Activated CD4-positive, alpha-beta T cell treated with anti-CD3 and anti-CD28 coated beads for 36 hours (primary cell): ENCODE measurements around the gene ADSS1. TPM values are rescaled to one million over a fixed set of nuclear protein-coding genes. Genes with fewer than 3 reads are reported as not detected.

Experiments used
- ATAC-seq: fragments of 200-7000 bp; cut with Tn5 transposase; one replicate; pipeline ENCODE4 v1.10.0; 2021; ENCODE audit warnings: mild to moderate bottlenecking, moderate library complexity
- CTCF ChIA-PET: fragments of 350-600 bp; sonication (Branson Sonifier 250); formaldehyde crosslinking; loops from one replicate; lab custom pipeline; 2021; ENCODE audit warnings: antibody characterized with exemption; lab: Charles Lee
- POLR2A ChIA-PET: fragments of 350-600 bp; sonication (Branson Sonifier 250); formaldehyde crosslinking; loops from one replicate; lab custom pipeline; 2021; ENCODE audit warnings: antibody characterized with exemption, inconsistent platforms; lab: Charles Lee
- DNase-seq: peaks from one replicate; pipeline ENCODE4 v3.0.0-alpha.2; 2020
- H3K27ac Mint-ChIP-seq: one replicate; pipeline ENCODE4 v1.8.0; 2021; ENCODE audit warnings: mixed read lengths
- H3K27me3 Mint-ChIP-seq: one replicate; pipeline ENCODE4 v1.8.0; 2021; ENCODE audit warnings: mixed read lengths
- H3K36me3 Mint-ChIP-seq: one replicate; pipeline ENCODE4 v1.8.0; 2021; ENCODE audit warnings: low read depth, mixed read lengths
- H3K4me1 Mint-ChIP-seq: one replicate; pipeline ENCODE4 v1.8.0; 2021; ENCODE audit warnings: mixed read lengths
- H3K4me3 Mint-ChIP-seq: one replicate; pipeline ENCODE4 v1.8.0; 2021; ENCODE audit warnings: mild to moderate bottlenecking, moderate library complexity, mixed read lengths
- H3K9me3 Mint-ChIP-seq: one replicate; pipeline ENCODE4 v1.8.0; 2021; ENCODE audit warnings: low read depth, mixed read lengths
- intact Hi-C, 2 experiments: fragments of 100-400 bp; cut with DNase I in 1 of 2; cut with micrococcal nuclease in 1 of 2; formaldehyde crosslinking; loops; one replicate each; pipeline versions ENCODE4 v1.14.2 to v1.15.1; 2022 to 2024; cut with DNase I, micrococcal nuclease
- total RNA-seq, 2 experiments: library from RNA; stranded (reverse); gene quantifications; one replicate each; pipeline ENCODE4 v1.2.3, GENCODE V29; 2021

The ADSS1 gene
- total RNA-seq, 2 experiments from 2014 or later, result 2.2 to 3.2 TPM

DNA sequence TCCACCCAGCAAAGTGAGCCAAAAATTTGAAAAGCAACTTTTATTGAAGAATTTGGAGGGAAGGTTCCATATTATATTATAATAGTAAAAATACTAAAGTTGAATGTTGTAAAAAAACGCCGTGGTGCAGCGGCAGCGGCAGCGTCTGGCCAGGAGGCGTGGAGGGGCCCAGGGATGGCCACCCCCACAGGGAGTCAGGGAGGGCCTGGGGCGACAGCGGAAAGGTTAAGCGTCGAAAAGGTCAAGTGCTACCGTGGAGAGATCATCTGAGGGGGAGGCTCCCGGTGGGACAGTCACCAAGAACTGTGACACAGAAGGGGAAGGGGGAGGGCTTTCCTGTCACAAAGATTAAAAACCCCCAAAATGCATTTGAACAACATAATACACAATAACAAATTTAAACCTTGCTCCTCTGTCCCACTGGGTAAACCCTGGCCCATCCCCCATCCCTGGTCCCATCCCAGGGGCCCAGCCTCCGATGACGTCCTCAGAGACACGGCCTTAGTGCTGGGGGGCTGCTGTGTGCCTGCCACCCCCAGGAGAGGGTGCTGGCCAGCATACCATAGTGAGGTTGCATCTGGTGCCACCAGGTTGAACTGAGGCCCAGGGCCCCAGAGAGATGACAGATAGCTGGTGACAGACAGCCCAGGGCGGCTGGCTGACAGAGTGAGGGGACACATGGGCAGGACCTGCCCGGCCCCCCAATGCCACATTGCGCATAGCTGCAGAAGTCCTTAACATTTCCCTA, 45.5 kb downstream of the ADSS1 start:
- ATAC-seq (no peak), DNase-seq (no peak)
- intact Hi-C loops, result loop anchor here in 1 of 2 experiments (2.0 kb wide), 1 partner anchor 25 kb away; the partner anchor contains the start of gene AKT1
- Mint-ChIP-seq H3K27me3 (no peaks in the 10 kb centered on the region), H3K36me3 (peaks cover 32% of the 10 kb centered on the region), H3K4me3 (no peak overlapping the region), H3K9me3 (no peaks in the 10 kb centered on the region), H3K27ac (no peak overlapping the region), H3K4me1 (peaks cover 8% of the 10 kb centered on the region)
- ChIA-PET POLR2A (interaction anchor here (1.1 to 1.6 kb wide), 2 partner anchors 17 kb away, joined by 6 to 8 read pairs; partner anchors contain the start of gene SIVA1), CTCF (interaction anchor here (0.7 to 2.2 kb wide), 14 partner anchors 14 to 258 kb away, joined by 3 to 26 read pairs (median 4); partner anchors contain the start of genes SIVA1 and ZBTB42)

DNA sequence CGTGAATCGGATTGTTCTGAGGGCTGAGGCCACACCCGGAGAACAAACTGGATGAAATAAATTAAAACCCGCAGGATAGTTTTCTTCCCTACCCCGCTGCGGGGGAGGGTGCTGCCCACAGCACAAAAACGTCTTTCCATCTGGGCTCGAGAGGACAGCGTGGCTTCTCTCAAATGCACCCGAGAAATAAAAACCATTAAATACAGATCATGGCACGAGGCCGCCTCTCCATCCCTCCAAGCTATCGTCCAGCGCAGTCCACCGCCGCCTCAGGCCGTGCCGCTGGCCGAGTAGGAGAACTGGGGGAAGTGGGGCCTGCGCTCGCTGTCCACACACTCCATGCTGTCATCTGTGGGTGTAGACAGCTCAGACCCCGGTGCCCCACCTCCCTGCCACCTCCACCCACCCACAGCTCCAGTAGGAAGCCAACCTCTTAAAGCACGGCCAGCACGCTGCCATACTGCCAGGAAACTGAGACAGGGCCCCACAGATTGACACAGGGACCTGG, 46.1 kb downstream of the ADSS1 start:
- POLR2A ChIA-PET, result interaction anchor here (1.2 to 1.6 kb wide), 2 partner anchors 18 to 56 kb away, joined by 4 to 6 read pairs; partner anchors contain the start of gene SIVA1
- ATAC-seq, result no peak
- H3K4me1 Mint-ChIP-seq, result peaks cover 8% of the 10 kb centered on the region

DNA sequence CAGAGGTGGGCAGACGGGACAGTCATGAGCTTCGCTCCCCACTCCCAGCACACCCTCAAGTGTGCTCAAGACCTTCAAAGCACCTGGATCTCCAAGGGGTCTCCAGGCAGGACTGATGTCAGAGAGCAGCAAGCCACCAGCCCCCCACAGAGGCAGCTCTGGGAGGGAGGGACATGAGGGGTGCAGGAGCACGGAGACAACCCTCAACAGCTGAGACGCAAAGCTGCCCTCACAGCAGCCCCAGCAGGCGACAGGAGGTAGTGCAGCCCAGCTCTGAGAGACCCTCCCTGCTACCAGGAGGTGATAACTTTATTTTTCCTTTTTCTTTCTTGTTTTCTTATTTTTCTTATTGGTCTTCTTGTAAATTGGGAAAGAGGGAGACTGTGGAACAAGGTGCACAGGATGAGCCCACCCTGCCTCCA, 46.8 kb downstream of the ADSS1 start:
- Mint-ChIP-seq H3K4me1 (peaks cover 8% of the 10 kb centered on the region), H3K27ac (no peak overlapping the region), H3K27me3 (no peaks in the 10 kb centered on the region), H3K36me3 (peaks cover 32% of the 10 kb centered on the region), H3K9me3 (no peaks in the 10 kb centered on the region), H3K4me3 (no peak overlapping the region)
- intact Hi-C loops, result no loop called here
- POLR2A ChIA-PET, result interaction anchor here (1.2 to 1.6 kb wide), 2 partner anchors 18 to 55 kb away, joined by 4 to 6 read pairs; partner anchors contain the start of gene SIVA1
- ATAC-seq (no peak), DNase-seq (peak; percentile 57)
- CTCF ChIA-PET, result interaction anchor here (0.5 to 1.8 kb wide), 7 partner anchors 18 to 818 kb away, joined by 3 to 6 read pairs (median 4); partner anchors contain the start of genes SIVA1 and ZBTB42

More for the DNA sequence above, 46.1 kb downstream of the ADSS1 start:
- CTCF ChIA-PET, result interaction anchor here (0.5 to 1.8 kb wide), 7 partner anchors 18 to 817 kb away, joined by 3 to 6 read pairs (median 4); partner anchors contain the start of genes SIVA1 and ZBTB42
- Mint-ChIP-seq H3K36me3 (peaks cover 32% of the 10 kb centered on the region), H3K4me3 (no peak overlapping the region), H3K27me3 (no peaks in the 10 kb centered on the region), H3K27ac (no peak overlapping the region), H3K9me3 (no peaks in the 10 kb centered on the region)
- no peak for DNase-seq
- intact Hi-C loops, result no loop called here

DNA sequence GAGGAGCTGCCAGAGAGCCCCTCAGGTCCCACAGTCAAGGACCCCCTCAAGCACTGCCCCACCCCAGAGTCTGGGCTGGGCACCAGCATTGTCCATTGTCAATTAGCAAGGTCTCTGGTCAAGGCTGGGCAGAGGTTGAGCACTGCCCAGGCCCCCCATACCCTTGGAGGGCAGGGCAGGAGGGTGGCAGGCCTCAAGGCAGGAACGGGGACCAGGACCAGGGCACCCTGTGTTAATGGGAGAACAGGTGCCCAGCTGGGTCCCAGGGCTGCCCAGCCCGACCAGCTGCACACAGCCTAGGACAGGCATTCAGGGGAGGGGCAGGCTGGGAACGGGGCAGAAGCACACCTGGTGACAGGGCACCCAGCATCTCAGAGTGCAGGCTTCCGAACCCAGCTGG, 47.3 kb downstream of the ADSS1 start:
- ATAC-seq, result no peak
- POLR2A ChIA-PET, result interaction anchor here (1.2 to 1.6 kb wide), 2 partner anchors 19 to 55 kb away, joined by 4 to 6 read pairs; partner anchors contain the start of gene SIVA1

DNA sequence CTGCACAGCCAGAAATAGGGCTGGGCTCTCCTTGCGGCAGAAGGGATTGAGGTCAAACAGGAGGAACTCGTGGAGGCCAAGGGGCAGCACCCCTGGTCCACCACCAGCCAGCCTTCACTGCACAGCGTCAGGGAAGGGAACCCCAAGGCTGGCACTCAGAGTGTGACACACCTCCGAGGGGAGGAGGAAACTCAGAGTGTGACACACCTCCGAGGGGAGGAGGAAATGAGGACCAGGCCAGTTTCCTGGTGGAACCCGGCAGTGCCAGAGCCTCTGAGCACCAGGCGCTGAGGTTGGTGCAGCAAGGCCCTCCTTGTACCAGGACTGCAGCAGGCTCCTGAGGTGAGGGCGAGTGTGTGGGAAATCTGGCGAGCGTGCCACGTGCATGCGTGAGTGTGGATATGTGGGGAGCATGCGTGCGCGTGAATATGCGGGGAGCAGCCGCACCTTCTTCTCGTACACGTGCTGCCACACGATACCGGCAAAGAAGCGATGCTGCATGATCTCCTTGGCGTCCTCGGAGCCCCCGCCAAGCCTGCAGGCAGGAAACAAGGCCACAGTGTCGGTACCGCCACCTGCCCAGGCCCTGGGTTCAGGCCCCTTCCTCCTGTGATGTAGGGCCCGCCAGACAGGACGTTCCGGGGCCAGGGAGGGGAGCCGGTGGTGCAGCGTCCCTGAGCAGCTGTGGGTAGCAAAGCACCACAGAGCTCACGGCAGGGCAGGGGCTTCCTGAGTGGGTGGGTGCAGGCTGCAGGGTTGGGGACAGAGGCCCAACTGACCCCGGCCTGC, 48.1 kb downstream of the ADSS1 start:
- ChIA-PET POLR2A (no interaction called here), CTCF (no interaction called here)
- H3K4me3 Mint-ChIP-seq, result no peak overlapping the region

More for the DNA sequence above, 47.3 kb downstream of the ADSS1 start:
- H3K27me3 Mint-ChIP-seq, result no peaks in the 10 kb centered on the region
- no peak for DNase-seq
- H3K27ac Mint-ChIP-seq, result no peak overlapping the region
- CTCF ChIA-PET, result interaction anchor here (0.7 to 1.8 kb wide), 3 partner anchors 30 to 55 kb away, joined by 3 to 5 read pairs (median 4); partner anchors contain the start of gene ZBTB42
- H3K4me3 Mint-ChIP-seq, result no peak overlapping the region
- peaks cover 8% of the 10 kb centered on the region for H3K4me1 Mint-ChIP-seq
- H3K36me3 Mint-ChIP-seq, result peaks cover 37% of the 10 kb centered on the region
- intact Hi-C loops, result no loop called here
- no peaks in the 10 kb centered on the region for H3K9me3 Mint-ChIP-seq

DNA sequence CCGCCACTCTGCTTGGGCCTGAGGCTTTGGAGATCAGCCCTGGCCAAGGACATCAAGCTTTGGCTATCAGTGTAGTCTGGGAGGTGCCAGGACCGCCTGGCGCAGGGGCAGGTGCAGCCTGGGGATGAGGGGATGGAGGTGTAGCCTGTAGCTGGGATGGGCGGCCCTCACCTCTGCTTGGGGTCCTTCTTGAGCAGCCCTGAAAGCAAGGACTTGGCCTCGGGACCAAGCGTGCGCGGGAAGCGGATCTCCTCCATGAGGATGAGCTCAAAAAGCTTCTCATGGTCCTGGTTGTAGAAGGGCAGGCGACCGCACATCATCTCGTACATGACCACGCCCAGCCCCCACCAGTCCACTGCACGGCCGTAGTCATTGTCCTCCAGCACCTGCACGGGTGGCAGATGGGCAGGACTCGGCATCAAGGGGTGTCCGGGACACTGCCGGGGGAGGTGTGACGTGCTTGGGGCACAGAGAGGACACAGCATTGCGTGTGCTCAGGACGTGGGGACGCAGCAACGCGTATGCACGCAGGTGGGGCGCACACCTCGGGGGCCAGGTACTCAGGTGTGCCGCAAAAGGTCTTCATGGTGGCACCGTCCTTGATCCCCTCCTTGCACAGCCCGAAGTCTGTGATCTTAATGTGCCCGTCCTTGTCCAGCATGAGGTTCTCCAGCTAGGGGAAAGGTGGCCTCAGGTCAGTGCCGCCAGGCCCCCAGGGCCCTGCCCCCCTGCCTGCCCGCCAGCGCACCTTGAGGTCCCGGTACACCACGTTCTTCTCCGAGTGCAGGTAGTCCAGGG, 48.9 kb downstream of the ADSS1 start:
- Mint-ChIP-seq H3K4me1 (peaks cover 8% of the 10 kb centered on the region), H3K9me3 (no peaks in the 10 kb centered on the region), H3K27ac (no peak overlapping the region), H3K27me3 (no peaks in the 10 kb centered on the region), H3K36me3 (peaks cover 41% of the 10 kb centered on the region), H3K4me3 (no peak overlapping the region)
- intact Hi-C loops, result no loop called here
- CTCF ChIA-PET, result no interaction called here
- no peak for DNase-seq
- ATAC-seq, result no peak
- POLR2A ChIA-PET, result no interaction called here

More for the DNA sequence above, 48.1 kb downstream of the ADSS1 start:
- Mint-ChIP-seq H3K9me3 (no peaks in the 10 kb centered on the region), H3K27ac (no peak overlapping the region), H3K36me3 (peaks cover 40% of the 10 kb centered on the region), H3K27me3 (no peaks in the 10 kb centered on the region), H3K4me1 (peaks cover 8% of the 10 kb centered on the region)
- ATAC-seq (no peak), DNase-seq (no peak)
- intact Hi-C loops, result no loop called here

DNA sequence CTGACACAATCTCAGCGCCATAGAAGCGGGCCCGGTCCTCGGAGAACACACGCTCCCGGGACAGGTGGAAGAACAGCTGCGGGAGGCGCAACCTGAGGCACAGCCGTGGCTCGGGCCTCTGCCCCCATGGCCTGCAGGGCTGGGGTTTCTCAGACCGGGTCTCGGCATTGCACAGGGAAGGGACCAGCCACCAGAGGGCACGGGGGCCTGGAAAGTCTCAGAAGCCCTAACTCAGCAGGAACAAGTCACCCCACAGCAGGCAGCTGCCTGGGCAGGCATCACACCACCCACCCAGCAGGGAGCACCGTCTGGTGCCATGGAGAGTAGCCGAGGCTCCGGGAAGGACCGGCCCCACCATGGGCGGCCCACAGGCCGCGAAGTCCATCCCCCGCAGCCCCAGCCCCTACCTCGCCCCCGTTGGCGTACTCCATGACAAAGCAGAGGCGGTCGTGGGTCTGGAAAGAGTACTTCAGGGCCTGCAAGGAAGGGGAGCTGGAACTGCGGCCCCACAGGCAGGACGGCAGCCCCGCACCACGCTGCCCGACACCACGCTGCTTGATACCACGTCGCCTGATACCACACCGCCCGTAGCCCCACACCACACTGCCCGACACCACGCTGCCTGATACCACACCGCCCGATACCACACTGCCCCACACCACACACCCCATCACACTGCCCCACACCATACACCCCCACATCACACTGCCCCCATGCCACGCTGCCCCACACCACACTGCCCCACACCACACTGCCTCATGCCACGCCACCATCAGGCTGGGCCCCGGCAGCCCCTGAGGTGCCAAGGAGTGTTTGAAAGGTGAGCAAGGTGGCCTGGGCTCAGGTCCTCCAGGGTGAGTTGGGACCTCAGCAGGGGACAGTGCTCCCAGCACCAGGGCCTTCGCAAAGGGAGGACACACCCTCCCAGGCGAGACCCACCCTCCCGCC, 49.8 kb downstream of the ADSS1 start:
- intact Hi-C loops, result no loop called here
- no peak overlapping the region for H3K4me3 Mint-ChIP-seq
- DNase-seq (no peak), ATAC-seq (no peak)
- H3K27me3 Mint-ChIP-seq, result no peaks in the 10 kb centered on the region
- no peak overlapping the region for H3K27ac Mint-ChIP-seq
- H3K4me1 Mint-ChIP-seq, result peaks cover 6% of the 10 kb centered on the region
- ChIA-PET POLR2A (no interaction called here), CTCF (no interaction called here)
- H3K9me3 Mint-ChIP-seq, result no peaks in the 10 kb centered on the region
- H3K36me3 Mint-ChIP-seq, result peaks cover 41% of the 10 kb centered on the region

DNA sequence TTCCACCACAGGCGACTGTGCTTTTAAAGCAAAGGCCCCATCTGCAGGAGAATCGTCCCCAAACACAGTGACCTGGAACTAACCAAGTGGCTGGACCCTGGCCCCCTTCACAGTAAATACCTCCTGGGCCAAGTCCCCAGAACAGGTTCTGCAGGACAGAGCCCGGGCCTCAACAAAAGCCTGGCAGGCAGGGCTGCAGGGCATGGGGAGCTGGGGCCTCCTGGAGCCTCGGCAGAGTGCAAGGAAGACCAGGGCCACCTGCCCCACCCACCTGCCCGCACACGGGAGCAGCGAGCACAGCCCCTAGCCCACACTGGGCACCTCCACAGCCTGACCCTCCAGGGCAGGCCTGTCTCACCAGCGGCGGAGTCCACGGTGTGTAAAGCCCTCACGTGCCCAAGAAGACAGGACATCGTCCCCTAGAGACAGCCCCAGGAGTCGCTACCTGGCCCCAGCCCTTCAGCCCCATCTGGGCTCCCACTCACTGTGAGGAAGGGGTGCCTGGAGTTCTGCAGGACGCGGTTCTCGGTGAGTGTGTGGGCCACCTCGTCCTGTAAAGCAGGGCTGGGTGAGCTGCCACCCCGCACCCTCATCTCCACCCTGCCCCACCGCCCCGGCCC, 50.5 kb downstream of the ADSS1 start:
- H3K4me1 Mint-ChIP-seq, result peaks cover 1% of the 10 kb centered on the region
- DNase-seq, result no peak
- H3K27ac Mint-ChIP-seq, result no peak overlapping the region
- ATAC-seq, result no peak
- H3K9me3 Mint-ChIP-seq, result no peaks in the 10 kb centered on the region
- POLR2A ChIA-PET, result no interaction called here
- intact Hi-C loops, result no loop called here
- peaks cover 41% of the 10 kb centered on the region for H3K36me3 Mint-ChIP-seq
- CTCF ChIA-PET, result no interaction called here
- H3K27me3 Mint-ChIP-seq, result no peaks in the 10 kb centered on the region
- no peak overlapping the region for H3K4me3 Mint-ChIP-seq

DNA sequence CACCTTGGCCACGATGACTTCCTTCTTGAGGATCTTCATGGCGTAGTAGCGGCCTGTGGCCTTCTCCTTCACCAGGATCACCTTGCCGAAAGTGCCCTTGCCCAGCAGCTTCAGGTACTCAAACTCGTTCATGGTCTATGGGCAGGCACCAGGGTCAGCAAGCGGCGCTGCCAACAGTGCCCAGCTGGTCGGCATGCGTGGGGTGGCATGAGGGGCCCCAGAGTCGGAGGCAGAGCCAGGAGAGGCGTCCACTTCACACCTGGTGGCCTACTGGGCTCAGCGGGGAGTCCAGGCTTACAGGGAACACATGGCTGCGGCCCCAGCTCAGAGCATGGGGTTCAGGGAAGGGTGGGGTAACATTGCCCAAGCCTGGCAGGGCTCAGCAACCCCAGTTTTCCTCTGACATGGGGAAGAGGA, 51.1 kb downstream of the ADSS1 start:
- POLR2A ChIA-PET, result no interaction called here
- Mint-ChIP-seq H3K9me3 (no peaks in the 10 kb centered on the region), H3K27me3 (no peaks in the 10 kb centered on the region), H3K4me1 (no peaks in the 10 kb centered on the region), H3K36me3 (peaks cover 38% of the 10 kb centered on the region), H3K27ac (no peak overlapping the region), H3K4me3 (no peak overlapping the region)
- CTCF ChIA-PET, result no interaction called here
- ATAC-seq (no peak), DNase-seq (no peak)
- intact Hi-C loops, result no loop called here
